ENCODE data around the gene ADGRA3.

ADGRA3 gene

GRCh38 chr4:22356987-22357596 lies 158.8 kb downstream of the ADGRA3 start:
- peak; percentile 1 for DNase-seq

- no peak for DNase-seq
Measured at GRCh38 chr4:22348410-22348809, 167.5 kb downstream of the ADGRA3 start.

GRCh38 chr4:22345678-22346077 lies 170.2 kb downstream of the ADGRA3 start:
- no peak for DNase-seq

GRCh38 chr4:22345055-22345454 lies 170.8 kb downstream of the ADGRA3 start:
- DNase-seq, result no peak

- no peak for DNase-seq
Measured at GRCh38 chr4:22343606-22344005, 172.3 kb downstream of the ADGRA3 start.

- DNase-seq, result no peak
Measured at GRCh38 chr4:22339491-22339890, 176.4 kb downstream of the ADGRA3 start.

GRCh38 chr4:22338796-22339195 lies 177.1 kb downstream of the ADGRA3 start:
- no peak for DNase-seq
